A673 (cell line): ENCODE measurements around the gene ABCB9. TPM values are rescaled to one million over a fixed set of nuclear protein-coding genes. Genes with fewer than 3 reads are reported as not detected.

Experiments used
- BruUV-seq: library from RNA; stranded (reverse); fragments of 400-500 nt; replicated peaks from 2 replicates; lab custom pipeline; 2021; lab: Mats Ljungman, UMichigan
- CTCF ChIA-PET: fragments of 300-600 bp; sonication (Branson Sonifier 250); formaldehyde crosslinking; loops from one replicate; lab custom pipeline; 2022; ENCODE audit warnings: antibody characterized with exemption; lab: Charles Lee
- POLR2A ChIA-PET: fragments of 300-600 bp; sonication (Branson Sonifier 250); formaldehyde crosslinking; loops from one replicate; lab custom pipeline; 2022; ENCODE audit warnings: antibody characterized with exemption; ENCODE audit not compliant: low non-redundant PET; lab: Charles Lee
- DNase-seq: peaks from one replicate; pipeline ENCODE4 v3.0.0-alpha.2; 2015; ENCODE audit warnings: low spot score
- H3K27ac ChIP-seq: fragments of 200-600 bp; sonication (generic); 2 replicates; pipeline ENCODE4 v1.5.1; 2016; ENCODE audit warnings: mixed run types, low read depth, mild to moderate bottlenecking, mixed read lengths, antibody characterized with exemption, low read length; ENCODE audit not compliant: poor library complexity, severe bottlenecking
- H3K27me3 ChIP-seq: fragments of 200-600 bp; sonication (generic); replicated peaks from 2 replicates; pipeline ENCODE4 v1.6.1; 2017; ENCODE audit warnings: mixed run types, low read depth, mild to moderate bottlenecking, mixed read lengths, antibody characterized with exemption, low read length; ENCODE audit not compliant: insufficient read depth, poor library complexity
- H3K36me3 ChIP-seq: fragments of 200-600 bp; sonication (generic); 2 replicates; pipeline ENCODE4 v1.6.1; 2016; ENCODE audit warnings: mixed run types, mild to moderate bottlenecking, mixed read lengths, antibody characterized with exemption, low read length; ENCODE audit not compliant: insufficient read depth, poor library complexity, severe bottlenecking
- H3K4me1 ChIP-seq: fragments of 200-600 bp; sonication (generic); 2 replicates; pipeline ENCODE4 v1.6.1; 2017; ENCODE audit warnings: mixed run types, mild to moderate bottlenecking, mixed read lengths, antibody characterized with exemption, low read length; ENCODE audit not compliant: insufficient read depth, poor library complexity, severe bottlenecking
- H3K4me3 ChIP-seq: fragments of 200-600 bp; sonication (generic); 2 replicates; pipeline ENCODE4 v1.5.1; 2016; ENCODE audit warnings: low read depth, mixed run types, mild to moderate bottlenecking, mixed read lengths, low read length; ENCODE audit not compliant: poor library complexity, severe bottlenecking
- H3K9me3 ChIP-seq: fragments of 200-600 bp; sonication (generic); 2 replicates; pipeline ENCODE4 v1.6.1; 2016; ENCODE audit warnings: mixed run types, low read depth, mild to moderate bottlenecking, mixed read lengths, antibody characterized with exemption, low read length; ENCODE audit not compliant: poor library complexity, severe bottlenecking
- EZH2 ChIP-seq: fragments of 200-600 bp; sonication (generic); IDR thresholded peaks from 2 replicates; pipeline ENCODE4 v1.6.1; 2017; ENCODE audit warnings: borderline replicate concordance, low read depth, mild to moderate bottlenecking, mixed read lengths, antibody characterized with exemption, low read length; ENCODE audit not compliant: poor library complexity, severe bottlenecking
- intact Hi-C: fragments of 100-400 bp; cut with micrococcal nuclease; formaldehyde crosslinking; loops from one replicate; pipeline ENCODE4 v1.10.0; 2022; ENCODE audit not compliant: unreplicated experiment
- total RNA-seq: library from RNA; stranded (reverse); gene quantifications from 2 replicates; pipeline ENCODE4 v1.2.3, GENCODE V29; 2021
- TF ChIP-seq, protein P1 (sequence below): fragments of 300-800, 200-600 bp; sonication (generic); conservative IDR thresholded peaks from 2 replicates; pipeline ENCODE4 v1.5.1; 2017; ENCODE audit warnings: low read depth, mild to moderate bottlenecking, antibody characterized with exemption, low read length, moderate library complexity, mixed read lengths

ABCB9 gene
- total RNA-seq, 1 experiment from 2014 or later, result 8.9 TPM

DNA sequence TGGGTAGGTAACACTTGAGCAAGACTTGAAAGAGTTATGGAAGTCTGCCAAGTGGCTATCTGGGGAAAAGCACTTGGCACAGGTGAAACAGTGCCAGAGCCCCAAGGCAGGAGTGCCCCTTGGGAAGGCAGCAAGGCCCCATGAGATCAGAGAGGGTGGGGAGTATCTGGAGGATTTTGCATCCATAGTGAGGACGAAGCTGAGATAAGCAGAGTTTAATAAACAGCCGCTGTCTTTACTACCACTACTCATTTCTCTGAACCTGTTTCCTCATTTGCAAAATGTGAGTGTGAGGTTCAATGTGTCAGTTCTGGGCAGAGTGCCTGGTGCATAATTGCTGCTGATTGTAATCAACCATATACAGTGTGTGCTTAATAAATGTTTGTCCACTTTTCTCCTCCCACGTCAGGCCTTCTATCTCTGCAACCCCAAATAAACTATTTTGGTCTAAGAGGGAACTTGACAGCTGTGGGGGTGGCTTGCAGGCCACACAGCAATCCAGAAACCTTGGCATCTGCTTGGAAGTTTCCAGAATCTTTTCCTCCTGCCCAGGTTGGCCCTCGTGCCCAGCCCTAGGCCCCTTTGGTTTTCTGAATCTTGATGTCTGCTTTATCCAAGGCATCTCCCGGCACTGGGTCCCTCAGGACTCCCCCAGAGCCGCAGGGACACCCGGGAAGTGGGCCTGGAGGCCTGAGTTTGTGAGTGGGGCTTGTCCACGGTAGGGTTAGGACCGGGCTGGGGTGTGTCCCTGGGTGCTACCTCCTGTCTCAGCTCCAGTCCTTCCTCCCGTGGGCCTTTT is 4.5 kb downstream of the ABCB9 start:
- BruUV-seq, result no TSS peak
- intact Hi-C loops, result no loop called here
- H3K27ac ChIP-seq, result no peak overlapping the region

DNA sequence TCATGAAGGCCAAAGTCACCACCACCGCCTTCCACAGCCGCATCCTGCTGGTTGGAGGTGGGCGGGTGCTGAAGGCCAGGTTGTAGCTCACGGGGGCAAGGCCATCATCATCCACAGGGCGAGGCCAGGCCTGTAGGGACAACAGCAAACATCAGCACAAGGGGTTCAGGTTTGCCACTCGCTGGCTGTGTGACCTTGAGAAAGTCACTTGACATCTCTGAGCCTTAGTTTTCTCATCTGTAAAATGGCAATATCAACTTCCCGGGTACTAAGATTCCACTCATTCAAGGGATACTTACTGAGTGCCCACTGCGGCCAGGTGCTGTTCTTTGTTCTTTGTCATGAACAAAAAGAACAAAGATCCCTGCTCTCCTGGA is 6.1 kb downstream of the ABCB9 start:
- H3K27me3 ChIP-seq, result no peaks in the 10 kb centered on the region
- no peak overlapping the region for H3K27ac ChIP-seq
- ChIA-PET POLR2A (no interaction called here), CTCF (no interaction called here)
- H3K4me1 ChIP-seq, result peaks cover 6% of the 10 kb centered on the region
- DNase-seq, result no peak
- TF ChIP-seq, protein P1, sequence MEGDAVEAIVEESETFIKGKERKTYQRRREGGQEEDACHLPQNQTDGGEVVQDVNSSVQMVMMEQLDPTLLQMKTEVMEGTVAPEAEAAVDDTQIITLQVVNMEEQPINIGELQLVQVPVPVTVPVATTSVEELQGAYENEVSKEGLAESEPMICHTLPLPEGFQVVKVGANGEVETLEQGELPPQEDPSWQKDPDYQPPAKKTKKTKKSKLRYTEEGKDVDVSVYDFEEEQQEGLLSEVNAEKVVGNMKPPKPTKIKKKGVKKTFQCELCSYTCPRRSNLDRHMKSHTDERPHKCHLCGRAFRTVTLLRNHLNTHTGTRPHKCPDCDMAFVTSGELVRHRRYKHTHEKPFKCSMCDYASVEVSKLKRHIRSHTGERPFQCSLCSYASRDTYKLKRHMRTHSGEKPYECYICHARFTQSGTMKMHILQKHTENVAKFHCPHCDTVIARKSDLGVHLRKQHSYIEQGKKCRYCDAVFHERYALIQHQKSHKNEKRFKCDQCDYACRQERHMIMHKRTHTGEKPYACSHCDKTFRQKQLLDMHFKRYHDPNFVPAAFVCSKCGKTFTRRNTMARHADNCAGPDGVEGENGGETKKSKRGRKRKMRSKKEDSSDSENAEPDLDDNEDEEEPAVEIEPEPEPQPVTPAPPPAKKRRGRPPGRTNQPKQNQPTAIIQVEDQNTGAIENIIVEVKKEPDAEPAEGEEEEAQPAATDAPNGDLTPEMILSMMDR, result no peak
- no peak for TF ChIP-seq EZH2
- no TSS peak for BruUV-seq
- intact Hi-C loops, result no loop called here
- no peak overlapping the region for H3K4me3 ChIP-seq
- H3K36me3 ChIP-seq, result peaks cover 9% of the 10 kb centered on the region
- no peaks in the 10 kb centered on the region for H3K9me3 ChIP-seq

More for the DNA sequence above, 4.5 kb downstream of the ABCB9 start:
- Histone ChIP-seq H3K36me3 (peaks cover 9% of the 10 kb centered on the region), H3K9me3 (no peaks in the 10 kb centered on the region), H3K4me3 (no peak overlapping the region), H3K4me1 (peaks cover 12% of the 10 kb centered on the region), H3K27me3 (no peaks in the 10 kb centered on the region)
- ChIA-PET POLR2A (no interaction called here), CTCF (no interaction called here)
- DNase-seq, result no peak
- TF ChIP-seq EZH2, result no peak
- TF ChIP-seq, protein P1, result no peak

DNA sequence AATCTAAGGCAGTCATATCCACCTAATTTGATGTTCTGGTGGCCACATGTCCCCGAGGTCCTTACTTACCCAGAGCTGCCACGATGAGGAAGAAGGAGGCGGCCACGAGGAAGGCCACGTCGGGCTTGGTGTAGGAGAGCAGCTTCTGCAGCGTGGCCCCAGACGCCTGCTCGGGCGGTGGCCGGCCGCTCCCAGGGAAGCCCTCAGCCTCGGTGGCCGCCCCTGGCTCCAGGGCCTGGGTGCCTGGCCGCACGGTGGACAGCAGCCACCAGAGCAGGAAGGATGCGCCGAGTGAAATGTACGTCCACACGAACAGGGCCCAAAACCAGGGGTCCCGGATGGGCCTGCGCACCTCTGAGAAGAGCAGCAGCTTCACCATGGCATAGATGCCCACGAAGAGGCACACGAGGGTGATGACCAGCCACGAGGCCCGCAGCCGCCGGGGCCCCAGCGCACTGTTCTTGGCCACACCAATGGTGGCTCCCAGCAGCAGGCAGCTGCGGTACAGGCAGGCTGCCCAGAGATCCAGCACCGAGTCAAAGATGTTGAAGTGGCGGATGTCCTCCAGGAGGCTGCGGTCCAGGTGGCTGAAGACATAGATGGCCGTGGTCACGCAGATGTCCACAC is 6.6 kb downstream of the ABCB9 start:
- Histone ChIP-seq H3K27me3 (no peaks in the 10 kb centered on the region), H3K4me1 (peaks cover 3% of the 10 kb centered on the region), H3K4me3 (no peak overlapping the region), H3K36me3 (peaks cover 9% of the 10 kb centered on the region), H3K9me3 (no peaks in the 10 kb centered on the region), H3K27ac (no peak overlapping the region)
- CTCF ChIA-PET, result no interaction called here
- intact Hi-C loops, result no loop called here
- DNase-seq, result no peak
- TF ChIP-seq, protein P1, result no peak
- TF ChIP-seq EZH2, result no peak
- POLR2A ChIA-PET, result no interaction called here
- BruUV-seq, result no TSS peak
